Smooth muscle cell (in vitro differentiated cells): ENCODE data around the gene ITGA6. TPM values are rescaled to one million over a fixed set of nuclear protein-coding genes. Genes with fewer than 3 reads are reported as not detected.
A peak's percentile ranks its signal among the peaks of the same experiment; 100 is the strongest.

ENCODE experiments used
- DNase-seq: peaks from one replicate; lab custom pipeline; 2025; ENCODE audit not compliant: unreplicated experiment; lab: John Stamatoyannopoulos, UW
- H2AFZ ChIP-seq: fragments of 200-600 bp; sonication (generic); 2 replicates; pipeline ENCODE4 v1.6.0; 2016; ENCODE audit warnings: antibody characterized with exemption, low read depth, mild to moderate bottlenecking
- H3F3A ChIP-seq: fragments of 200-600 bp; sonication (generic); 2 replicates; pipeline ENCODE4 v1.6.0; 2017; ENCODE audit warnings: antibody characterized with exemption, low read depth
- H3K27ac ChIP-seq: fragments of 200-600 bp; sonication (generic); 2 replicates; pipeline ENCODE4 v1.5.1; 2016; ENCODE audit warnings: low read depth, mild to moderate bottlenecking
- H3K27me3 ChIP-seq: fragments of 200-600 bp; sonication (generic); 2 replicates; pipeline ENCODE4 v1.6.1; 2016; ENCODE audit warnings: low read depth, mild to moderate bottlenecking
- H3K36me3 ChIP-seq: fragments of 200-600 bp; sonication (generic); 2 replicates; pipeline ENCODE4 v1.5.1; 2016; ENCODE audit warnings: low read depth
- H3K4me1 ChIP-seq: fragments of 200-600 bp; sonication (generic); 2 replicates; pipeline ENCODE4 v1.5.1; 2016; ENCODE audit warnings: low read depth
- H3K4me2 ChIP-seq: fragments of 200-600 bp; sonication (generic); 2 replicates; pipeline ENCODE4 v1.6.0; 2016; ENCODE audit warnings: mild to moderate bottlenecking
- H3K4me3 ChIP-seq: fragments of 200-600 bp; sonication (generic); 2 replicates; pipeline ENCODE4 v1.5.1; 2016; ENCODE audit warnings: mild to moderate bottlenecking
- H3K79me2 ChIP-seq: fragments of 200-600 bp; sonication (generic); 2 replicates; pipeline ENCODE4 v1.6.0; 2016; ENCODE audit warnings: low read depth, mild to moderate bottlenecking
- H3K9ac ChIP-seq: fragments of 200-600 bp; sonication (generic); 2 replicates; pipeline ENCODE4 v1.6.0; 2016; ENCODE audit warnings: low read depth
- H3K9me3 ChIP-seq: fragments of 200-600 bp; sonication (generic); replicated peaks from 2 replicates; pipeline ENCODE4 v1.5.1; 2016; ENCODE audit warnings: low read depth
- H4K20me1 ChIP-seq: fragments of 200-600 bp; sonication (generic); 2 replicates; pipeline ENCODE4 v1.6.0; 2016; ENCODE audit warnings: low read depth
- CTCF ChIP-seq: fragments of 200-600 bp; sonication (generic); IDR thresholded peaks from 2 replicates; pipeline ENCODE4 v1.5.1; 2017; ENCODE audit warnings: borderline replicate concordance, mild to moderate bottlenecking, antibody characterized with exemption; ENCODE audit not compliant: insufficient read depth, poor library complexity, severe bottlenecking
- WGBS: methylation state at CpG from one replicate; pipeline ENCODE4 v1.1.7; 2016; ENCODE audit warnings: low lambda C conversion rate; 5-methylcytosine and 5-hydroxymethylcytosine counted together
- polyA plus RNA-seq: library from polyadenylated mRNA; unstranded; fragments of >200 nt; fragmentation: Nextera tagmentation; extraction: Ambion mirVana; gene quantifications from 2 replicates; pipeline ENCODE4 v1.2.1, GENCODE V29; 2016
- total RNA-seq: library from RNA; depleted of rRNA; stranded (reverse); fragments of >200 nt; gene quantifications from 2 replicates; pipeline ENCODE4 v1.2.3, GENCODE V29; 2014

The ITGA6 gene
- total and polyA plus RNA-seq, 2 experiments from 2014 or later = 11.8 to 198 TPM

GRCh38 chr2:172430027-172430426 lies 2.6 kb downstream of the ITGA6 start:
- H3K9ac ChIP-seq = peak overlapping the region; percentile 16
- no peak for DNase-seq
- peak overlapping the region; percentile 98 for H3K4me2 ChIP-seq
- H3K4me3 ChIP-seq = peak overlapping the region; percentile 58
- WGBS = 46% methylated on average over 1 of the region's 1 CpG
- H4K20me1 ChIP-seq = peaks cover 5% of the 10 kb centered on the region
- H3K9me3 ChIP-seq = no peaks in the 10 kb centered on the region
- no peaks in the 10 kb centered on the region for H3F3A ChIP-seq
- TF ChIP-seq CTCF = no peak
- H3K79me2 ChIP-seq = peaks cover 11% of the 10 kb centered on the region
- no peak overlapping the region for H2AFZ ChIP-seq
- H3K36me3 ChIP-seq = no peaks in the 10 kb centered on the region
- peaks cover 59% of the 10 kb centered on the region for H3K27me3 ChIP-seq
- peaks cover 14% of the 10 kb centered on the region for H3K4me1 ChIP-seq
- peak overlapping the region; percentile 66 for H3K27ac ChIP-seq

- Histone ChIP-seq H2AFZ (no peak overlapping the region), H3K9me3 (no peaks in the 10 kb centered on the region), H4K20me1 (peaks cover 5% of the 10 kb centered on the region), H3K4me1 (peaks cover 14% of the 10 kb centered on the region), H3F3A (no peaks in the 10 kb centered on the region), H3K27me3 (peaks cover 53% of the 10 kb centered on the region), H3K36me3 (no peaks in the 10 kb centered on the region), H3K9ac (peak overlapping the region; percentile 16), H3K27ac (peak overlapping the region; percentile 66), H3K4me2 (peak overlapping the region; percentile 98), H3K4me3 (peak overlapping the region; percentile 58), H3K79me2 (peaks cover 12% of the 10 kb centered on the region)
- 85% methylated on average over 3 of the region's 3 CpGs for WGBS
- no peak for TF ChIP-seq CTCF
- no peak for DNase-seq
These were observed 3.3 kb downstream of the ITGA6 start for GRCh38 chr2:172430678-172431077.

- WGBS = 85% methylated on average over 4 of the region's 4 CpGs
- Histone ChIP-seq H3K4me3 (no peak overlapping the region), H2AFZ (no peak overlapping the region), H3K4me1 (peaks cover 14% of the 10 kb centered on the region), H3K27ac (peak overlapping the region; percentile 66), H3K27me3 (peaks cover 45% of the 10 kb centered on the region), H3K9me3 (no peaks in the 10 kb centered on the region), H3K36me3 (no peaks in the 10 kb centered on the region), H3F3A (no peaks in the 10 kb centered on the region), H4K20me1 (peaks cover 5% of the 10 kb centered on the region), H3K9ac (no peak overlapping the region), H3K4me2 (peak overlapping the region; percentile 1), H3K79me2 (peaks cover 15% of the 10 kb centered on the region)
- no peak for TF ChIP-seq CTCF
- no peak for DNase-seq
These were observed 4.1 kb downstream of the ITGA6 start for GRCh38 chr2:172431463-172431862.

- H3K27ac ChIP-seq = peak overlapping the region; percentile 66
- no peaks in the 10 kb centered on the region for H3F3A ChIP-seq
- H3K9me3 ChIP-seq = no peaks in the 10 kb centered on the region
- peaks cover 40% of the 10 kb centered on the region for H3K27me3 ChIP-seq
- H2AFZ ChIP-seq = no peak overlapping the region
- WGBS = 91% methylated on average over 2 of the region's 2 CpGs
- no peaks in the 10 kb centered on the region for H3K36me3 ChIP-seq
- H3K79me2 ChIP-seq = peaks cover 15% of the 10 kb centered on the region
- H3K4me2 ChIP-seq = no peak overlapping the region
- H4K20me1 ChIP-seq = peaks cover 5% of the 10 kb centered on the region
- no peak for DNase-seq
- TF ChIP-seq CTCF = no peak
- no peak overlapping the region for H3K9ac ChIP-seq
- H3K4me1 ChIP-seq = peaks cover 14% of the 10 kb centered on the region
- no peak overlapping the region for H3K4me3 ChIP-seq
These were observed 4.6 kb downstream of the ITGA6 start for GRCh38 chr2:172431993-172432392.
